Stimulated activated CD4-positive, alpha-beta T cell treated with anti-CD3 and anti-CD28 coated beads, Interleukin-1b, Interleukin-23, amount 100 ng/mL, for 4 hours (primary cell): Measurements from ENCODE around the gene LDLRAD4.

Experiments
- DNase-seq, 2 donors: peaks; one replicate each; pipeline ENCODE4 v3.0.0-alpha.2; 2020; ENCODE audit warnings: low read depth in 2 of 2

Gene LDLRAD4

GRCh38 chr18:13218368-13218991 is at the start of gene LDLRAD4:
Gene LDLRAD4, plus strand, starts transcription at chr18:13218760.
- DNase-seq = peak in 1 of 2 donors; percentile 29

GRCh38 chr18:13173578-13174145 is 44.9 kb upstream of the LDLRAD4 start:
- no peak for DNase-seq

GRCh38 chr18:13175266-13175665 is 43.3 kb upstream of the LDLRAD4 start:
- DNase-seq = no peak

- DNase-seq = no peak
Measured at GRCh38 chr18:13175754-13176210, 42.8 kb upstream of the LDLRAD4 start.

- DNase-seq = no peak
Measured at GRCh38 chr18:13176847-13177246, 41.7 kb upstream of the LDLRAD4 start.

- DNase-seq = no peak
Measured at GRCh38 chr18:13178197-13178596, 40.4 kb upstream of the LDLRAD4 start.

GRCh38 chr18:13178976-13179375 is 39.6 kb upstream of the LDLRAD4 start:
- no peak for DNase-seq

GRCh38 chr18:13179566-13180113 is 38.9 kb upstream of the LDLRAD4 start:
- DNase-seq = no peak

GRCh38 chr18:13180614-13181375 is 37.8 kb upstream of the LDLRAD4 start:
- no peak for DNase-seq

- DNase-seq = no peak
Measured at GRCh38 chr18:13181765-13182164, 36.8 kb upstream of the LDLRAD4 start.

- DNase-seq = no peak
Measured at GRCh38 chr18:13183359-13183758, 35.2 kb upstream of the LDLRAD4 start.

- DNase-seq = no peak
Measured at GRCh38 chr18:13183790-13184189, 34.8 kb upstream of the LDLRAD4 start.

- no peak for DNase-seq
Measured at GRCh38 chr18:13184396-13184795, 34.2 kb upstream of the LDLRAD4 start.

GRCh38 chr18:13185675-13186198 is 32.8 kb upstream of the LDLRAD4 start:
- DNase-seq = no peak

GRCh38 chr18:13186687-13187086 is 31.9 kb upstream of the LDLRAD4 start:
- no peak for DNase-seq

- no peak for DNase-seq
Measured at GRCh38 chr18:13187498-13187897, 31.1 kb upstream of the LDLRAD4 start.

- DNase-seq = no peak
Measured at GRCh38 chr18:13191031-13191430, 27.5 kb upstream of the LDLRAD4 start.

- DNase-seq = no peak
Measured at GRCh38 chr18:13191779-13192178, 26.8 kb upstream of the LDLRAD4 start.

- DNase-seq = no peak
Measured at GRCh38 chr18:13192970-13193369, 25.6 kb upstream of the LDLRAD4 start.

- DNase-seq = no peak
Measured at GRCh38 chr18:13194239-13194638, 24.3 kb upstream of the LDLRAD4 start.

- no peak for DNase-seq
Measured at GRCh38 chr18:13198701-13199100, 19.9 kb upstream of the LDLRAD4 start.

GRCh38 chr18:13199169-13199568 is 19.4 kb upstream of the LDLRAD4 start:
- no peak for DNase-seq
